IPS-18a (cell line): ENCODE data around the gene VPS13C.
"Not testable (repeated sequence)": the region's sequence is repeated elsewhere in the genome, so short reads cannot be mapped to it uniquely, and the experiment has no call there.

Experiments
- H3K27ac ChIP-seq: one replicate; pipeline ENCODE4 v1.5.1; 2013; ENCODE audit warnings: low read length
- H3K27me3 ChIP-seq: one replicate; pipeline ENCODE4 v1.6.1; 2013; ENCODE audit warnings: mild to moderate bottlenecking, low read length; ENCODE audit not compliant: control insufficient read depth, insufficient read depth
- H3K36me3 ChIP-seq: one replicate; pipeline ENCODE4 v1.6.1; 2013; ENCODE audit warnings: low read depth, low read length; ENCODE audit not compliant: control insufficient read depth
- H3K4me1 ChIP-seq: one replicate; pipeline ENCODE4 v1.6.1; 2013; ENCODE audit warnings: low read depth, low read length; ENCODE audit not compliant: control insufficient read depth
- H3K4me3 ChIP-seq: one replicate; pipeline ENCODE4 v1.5.1; 2013; ENCODE audit warnings: low read length
- H3K9ac ChIP-seq: one replicate; pipeline ENCODE4 v1.6.1; 2013; ENCODE audit warnings: mild to moderate bottlenecking, low read length, moderate library complexity
- H3K9me3 ChIP-seq: one replicate; pipeline ENCODE4 v1.6.1; 2013; ENCODE audit warnings: low read depth, low read length; ENCODE audit not compliant: control insufficient read depth

Gene VPS13C

GRCh38 chr15:62021991-62022600 lies 38.2 kb downstream of the VPS13C start:
- Histone ChIP-seq H3K4me3 (no peak overlapping the region), H3K36me3 (no peaks in the 10 kb centered on the region), H3K4me1 (no peaks in the 10 kb centered on the region), H3K9ac (no peak overlapping the region), H3K27ac (no peak overlapping the region), H3K9me3 (no peaks in the 10 kb centered on the region), H3K27me3 (no peaks in the 10 kb centered on the region)

GRCh38 chr15:62020576-62021160 lies 39.6 kb downstream of the VPS13C start:
- no peak overlapping the region for H3K4me3 ChIP-seq
- H3K27me3 ChIP-seq, result no peaks in the 10 kb centered on the region
- no peak overlapping the region for H3K27ac ChIP-seq
- H3K36me3 ChIP-seq, result no peaks in the 10 kb centered on the region
- no peak overlapping the region for H3K9ac ChIP-seq
- H3K9me3 ChIP-seq, result no peaks in the 10 kb centered on the region
- H3K4me1 ChIP-seq, result no peaks in the 10 kb centered on the region

DNA sequence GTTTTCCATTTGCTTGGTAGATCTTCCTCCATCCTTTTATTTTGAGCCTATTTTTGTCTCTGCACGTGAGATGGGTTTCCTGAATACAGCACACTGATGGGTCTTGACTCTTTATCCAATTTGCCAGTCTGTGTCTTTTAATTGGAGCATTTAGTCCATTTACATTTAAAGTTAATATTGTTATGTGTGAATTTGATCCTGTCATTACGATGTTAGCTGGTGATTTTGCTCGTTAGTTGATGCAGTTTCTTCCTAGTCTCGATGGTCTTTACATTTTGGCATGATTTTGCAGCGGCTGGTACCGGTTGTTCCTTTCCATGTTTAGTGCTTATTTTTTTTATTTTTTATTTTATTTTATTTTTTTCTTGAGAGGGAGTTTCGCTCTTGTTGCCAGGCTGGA lies 54.9 kb downstream of the VPS13C start:
- H3K27ac ChIP-seq, H3K4me3 ChIP-seq, H3K9me3 ChIP-seq, H3K27me3 ChIP-seq, H3K9ac ChIP-seq, H3K36me3 ChIP-seq, H3K4me1 ChIP-seq: not testable (repeated sequence)

GRCh38 chr15:61997786-61998185 lies 62.5 kb downstream of the VPS13C start:
- Histone ChIP-seq H3K9ac (no peak overlapping the region), H3K4me1 (no peaks in the 10 kb centered on the region), H3K36me3 (no peaks in the 10 kb centered on the region), H3K9me3 (no peaks in the 10 kb centered on the region), H3K27me3 (no peaks in the 10 kb centered on the region), H3K27ac (no peak overlapping the region), H3K4me3 (no peak overlapping the region)

GRCh38 chr15:61996056-61996635 lies 64.1 kb downstream of the VPS13C start:
- H3K36me3 ChIP-seq, result no peaks in the 10 kb centered on the region
- no peaks in the 10 kb centered on the region for H3K4me1 ChIP-seq
- no peak overlapping the region for H3K27ac ChIP-seq
- no peaks in the 10 kb centered on the region for H3K9me3 ChIP-seq
- no peak overlapping the region for H3K4me3 ChIP-seq
- no peak overlapping the region for H3K9ac ChIP-seq
- H3K27me3 ChIP-seq, result no peaks in the 10 kb centered on the region

DNA sequence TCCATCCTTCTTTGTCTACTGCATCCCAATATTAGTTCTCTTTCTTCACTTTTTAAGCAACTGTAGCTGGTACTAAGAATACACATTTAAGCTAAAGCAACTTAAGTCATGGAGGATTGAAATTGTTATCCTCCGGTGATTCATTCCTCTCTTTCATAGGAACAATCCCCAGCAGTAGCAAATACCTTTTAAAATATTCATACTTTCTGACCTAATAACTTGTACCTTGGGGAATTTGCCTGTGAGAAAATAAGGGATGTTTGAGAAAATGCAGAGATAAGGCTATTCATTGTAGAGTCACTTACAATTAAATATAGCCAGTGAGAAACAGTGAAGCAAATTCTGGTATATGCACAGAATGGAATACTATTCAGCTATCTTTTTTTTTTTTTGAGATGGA lies 66.0 kb downstream of the VPS13C start:
- H3K4me3 ChIP-seq, result no peak overlapping the region
- H3K27me3 ChIP-seq, result no peaks in the 10 kb centered on the region
- no peaks in the 10 kb centered on the region for H3K9me3 ChIP-seq
- H3K9ac ChIP-seq, result no peak overlapping the region
- H3K27ac ChIP-seq, result no peak overlapping the region
- H3K36me3 ChIP-seq, result no peaks in the 10 kb centered on the region
- H3K4me1 ChIP-seq, result no peaks in the 10 kb centered on the region

DNA sequence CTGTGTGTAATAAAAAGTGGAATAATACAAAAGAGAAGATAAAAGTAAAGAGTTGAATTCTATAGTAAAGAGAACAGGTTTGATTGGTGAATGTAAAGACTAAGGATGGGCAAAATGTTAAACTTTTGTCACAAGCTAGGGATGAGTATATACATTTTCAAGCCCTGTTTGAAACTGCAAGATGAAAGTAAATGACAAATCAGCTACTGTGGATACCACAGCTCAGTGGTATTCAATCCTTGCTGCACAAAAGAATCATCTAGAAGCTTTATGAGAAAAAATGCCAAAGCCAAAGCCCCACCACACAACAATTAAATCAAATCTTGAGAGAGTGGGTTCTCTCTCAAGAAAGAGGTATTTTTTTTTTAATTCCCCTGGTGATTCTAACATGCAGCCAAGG lies 67.7 kb downstream of the VPS13C start:
- no peak overlapping the region for H3K27ac ChIP-seq
- no peak overlapping the region for H3K9ac ChIP-seq
- no peaks in the 10 kb centered on the region for H3K4me1 ChIP-seq
- H3K36me3 ChIP-seq, result no peaks in the 10 kb centered on the region
- no peaks in the 10 kb centered on the region for H3K9me3 ChIP-seq
- H3K27me3 ChIP-seq, result no peaks in the 10 kb centered on the region
- no peak overlapping the region for H3K4me3 ChIP-seq

GRCh38 chr15:61989667-61990066 lies 70.6 kb downstream of the VPS13C start:
- H3K4me3 ChIP-seq, result no peak overlapping the region
- H3K27me3 ChIP-seq, result no peaks in the 10 kb centered on the region
- H3K9me3 ChIP-seq, result no peaks in the 10 kb centered on the region
- H3K9ac ChIP-seq, result no peak overlapping the region
- H3K27ac ChIP-seq, result no peak overlapping the region
- no peaks in the 10 kb centered on the region for H3K36me3 ChIP-seq
- H3K4me1 ChIP-seq, result no peaks in the 10 kb centered on the region

GRCh38 chr15:61987824-61988223 lies 72.4 kb downstream of the VPS13C start:
- Histone ChIP-seq H3K4me3 (no peak overlapping the region), H3K27ac (no peak overlapping the region), H3K36me3 (no peaks in the 10 kb centered on the region), H3K9ac (no peak overlapping the region), H3K9me3 (no peaks in the 10 kb centered on the region), H3K27me3 (no peaks in the 10 kb centered on the region), H3K4me1 (no peaks in the 10 kb centered on the region)

DNA sequence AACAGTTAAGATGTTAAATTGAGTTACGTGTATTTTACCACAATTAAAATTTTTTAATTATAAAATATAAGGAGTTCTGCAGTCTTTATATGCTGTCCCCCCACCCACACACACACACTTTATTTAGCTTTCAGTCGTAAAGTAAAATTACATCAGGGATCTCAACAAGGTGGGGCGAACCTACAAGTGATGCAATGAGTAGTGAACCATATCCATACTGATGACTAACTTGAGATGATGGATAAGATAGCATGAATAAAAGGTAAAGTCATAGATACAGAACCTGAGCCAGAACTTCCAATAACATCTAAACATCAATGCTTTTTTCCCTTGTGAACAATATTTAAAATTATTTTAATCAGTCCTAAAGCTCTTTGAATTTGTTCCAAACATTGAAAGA lies 77.2 kb downstream of the VPS13C start:
- Histone ChIP-seq H3K27ac (no peak overlapping the region), H3K4me3 (no peak overlapping the region), H3K36me3 (no peaks in the 10 kb centered on the region), H3K4me1 (no peaks in the 10 kb centered on the region), H3K9ac (no peak overlapping the region), H3K27me3 (no peaks in the 10 kb centered on the region), H3K9me3 (no peaks in the 10 kb centered on the region)

- Histone ChIP-seq H3K27ac (no peak overlapping the region), H3K4me3 (no peak overlapping the region), H3K36me3 (no peaks in the 10 kb centered on the region)
These were observed 82.0 kb downstream of the VPS13C start for GRCh38 chr15:61978225-61978624.

DNA sequence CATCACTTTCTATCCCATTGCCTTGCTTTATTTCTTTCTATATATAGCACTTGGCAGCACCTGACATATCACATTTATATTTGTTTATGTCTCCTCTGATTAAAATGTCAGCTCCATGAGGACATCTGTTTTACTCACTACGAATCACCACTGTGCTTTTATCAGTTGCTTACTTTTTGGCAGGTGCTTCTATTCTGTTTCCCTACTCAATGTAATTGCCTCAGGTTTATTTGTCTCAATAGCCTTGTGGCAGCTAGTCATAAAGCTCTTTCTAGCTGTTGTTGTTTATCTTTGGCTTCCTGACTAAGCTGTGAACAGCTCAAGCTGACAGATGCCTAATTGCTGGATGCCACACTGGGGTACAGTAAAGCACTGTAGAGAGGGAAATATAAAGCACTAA lies 85.5 kb downstream of the VPS13C start:
- Histone ChIP-seq H3K4me3 (no peak overlapping the region), H3K9me3 (no peaks in the 10 kb centered on the region), H3K27me3 (no peaks in the 10 kb centered on the region), H3K9ac (no peak overlapping the region), H3K4me1 (no peaks in the 10 kb centered on the region), H3K36me3 (no peaks in the 10 kb centered on the region), H3K27ac (no peak overlapping the region)

More at GRCh38 chr15:61978225-61978624, 82.0 kb downstream of the VPS13C start:
- Histone ChIP-seq H3K9ac (no peak overlapping the region), H3K27me3 (no peaks in the 10 kb centered on the region), H3K9me3 (no peaks in the 10 kb centered on the region), H3K4me1 (no peaks in the 10 kb centered on the region)
